Neural crest cell (in vitro differentiated cells): ENCODE data around the gene TMEM207. TPM values are rescaled to one million over a fixed set of nuclear protein-coding genes. Genes with fewer than 3 reads are reported as not detected.

ENCODE experiments used
- DNase-seq: peaks from one replicate; pipeline ENCODE4 v3.0.0; 2021; ENCODE audit warnings: low read depth, mixed read lengths, low spot score
- H3K27ac Mint-ChIP-seq: one replicate; pipeline ENCODE4 v1.8.0; 2021; ENCODE audit warnings: mild to moderate bottlenecking, mixed read lengths; ENCODE audit not compliant: unreplicated experiment
- H3K27me3 Mint-ChIP-seq: 2 replicates; pipeline ENCODE4 v1.8.0; 2021; ENCODE audit warnings: low read depth, mild to moderate bottlenecking, mixed read lengths
- H3K36me3 Mint-ChIP-seq: 2 replicates; pipeline ENCODE4 v1.8.0; 2021; ENCODE audit warnings: low read depth, mild to moderate bottlenecking, mixed read lengths
- H3K4me1 Mint-ChIP-seq: 2 replicates; pipeline ENCODE4 v1.8.0; 2021; ENCODE audit warnings: mixed read lengths
- H3K4me3 Mint-ChIP-seq: one replicate; pipeline ENCODE4 v1.8.0; 2021; ENCODE audit warnings: mild to moderate bottlenecking, mixed read lengths
- H3K9me3 Mint-ChIP-seq: 2 replicates; pipeline ENCODE4 v1.8.0; 2021; ENCODE audit warnings: mixed read lengths
- total RNA-seq: library from RNA; stranded (reverse); gene quantifications from 2 replicates; pipeline ENCODE4 v1.2.1, GENCODE V29; 2021
- TF ChIP-seq, protein P1 (sequence below): fragments of 200-600 bp; sonication (generic); conservative IDR thresholded peaks from 2 replicates; pipeline ENCODE4 v1.5.0; 2021; ENCODE audit warnings: antibody characterized with exemption, mild to moderate bottlenecking

TMEM207 gene
- total RNA-seq, 1 donor from 2014 or later = not detected

DNA sequence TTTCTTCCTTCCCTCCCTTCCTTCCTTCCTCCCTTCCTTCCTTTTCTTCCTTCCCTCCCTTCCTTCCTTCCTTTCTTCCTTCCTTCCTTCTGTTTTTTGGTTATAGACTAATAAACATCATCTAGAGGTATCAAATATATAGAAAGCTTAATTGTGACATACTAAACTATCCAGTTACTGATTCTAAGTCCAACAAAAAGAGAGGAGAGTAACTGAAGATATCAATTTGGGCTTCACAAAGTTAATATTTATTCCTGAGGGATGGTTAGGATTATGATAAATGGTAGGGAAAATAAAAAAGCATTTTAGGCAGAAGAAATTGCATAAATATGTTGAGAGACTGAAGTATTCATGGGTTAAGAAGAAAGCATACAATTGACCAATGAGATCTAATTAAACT lies 69.5 kb downstream of the TMEM207 start:
- Mint-ChIP-seq H3K27ac (no peak overlapping the region), H3K27me3 (no peaks in the 10 kb centered on the region), H3K4me1 (no peaks in the 10 kb centered on the region), H3K36me3 (no peaks in the 10 kb centered on the region), H3K9me3 (no peaks in the 10 kb centered on the region), H3K4me3 (no peak overlapping the region)
- TF ChIP-seq, protein P1, sequence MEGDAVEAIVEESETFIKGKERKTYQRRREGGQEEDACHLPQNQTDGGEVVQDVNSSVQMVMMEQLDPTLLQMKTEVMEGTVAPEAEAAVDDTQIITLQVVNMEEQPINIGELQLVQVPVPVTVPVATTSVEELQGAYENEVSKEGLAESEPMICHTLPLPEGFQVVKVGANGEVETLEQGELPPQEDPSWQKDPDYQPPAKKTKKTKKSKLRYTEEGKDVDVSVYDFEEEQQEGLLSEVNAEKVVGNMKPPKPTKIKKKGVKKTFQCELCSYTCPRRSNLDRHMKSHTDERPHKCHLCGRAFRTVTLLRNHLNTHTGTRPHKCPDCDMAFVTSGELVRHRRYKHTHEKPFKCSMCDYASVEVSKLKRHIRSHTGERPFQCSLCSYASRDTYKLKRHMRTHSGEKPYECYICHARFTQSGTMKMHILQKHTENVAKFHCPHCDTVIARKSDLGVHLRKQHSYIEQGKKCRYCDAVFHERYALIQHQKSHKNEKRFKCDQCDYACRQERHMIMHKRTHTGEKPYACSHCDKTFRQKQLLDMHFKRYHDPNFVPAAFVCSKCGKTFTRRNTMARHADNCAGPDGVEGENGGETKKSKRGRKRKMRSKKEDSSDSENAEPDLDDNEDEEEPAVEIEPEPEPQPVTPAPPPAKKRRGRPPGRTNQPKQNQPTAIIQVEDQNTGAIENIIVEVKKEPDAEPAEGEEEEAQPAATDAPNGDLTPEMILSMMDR = no peak
- DNase-seq = no peak

Other genes with a start within 250 kb of the TMEM207 start
- gene CLDN1, start 127.5 kb downstream of the TMEM207 start, total RNA-seq = 0.14 and 0.39 TPM in 2 replicates
- not detected in 2 replicates for gene CLDN16, start 61.7 kb downstream of the TMEM207 start, total RNA-seq
- 4.4 and 5.4 TPM in 2 replicates for gene IL1RAP, start 64.2 kb upstream of the TMEM207 start, total RNA-seq